ENCODE data around the gene LNPEP.

- TF ChIP-seq CTCF (IDR thresholded peaks at IDR 0.05) (no peak), POLR2A (IDR thresholded peaks at IDR 0.05) (no peak)
Observed at GRCh38 chr5:96967400-96967799, 31.5 kb downstream of the LNPEP start.
